ENCODE data around the gene ARGLU1. TPM values are rescaled to one million over a fixed set of nuclear protein-coding genes. Genes with fewer than 3 reads are reported as not detected.
A peak's percentile ranks its signal among the peaks of the same experiment; 100 is the strongest.

The ARGLU1 gene
- total RNA-seq, 1 experiment from 2014 or later, result 115 TPM

GRCh38 chr13:106617561-106617960, 49.6 kb upstream of the ARGLU1 start:
- DNase-seq (ENCODE audit: low spot score), result no peak
- no peaks in the 10 kb centered on the region for H3K27me3 Mint-ChIP-seq (ENCODE audit: low read depth)
- no peak for TF ChIP-seq NR3C1 (CRISPR knock-in tag; conservative IDR thresholded peaks at IDR 0.05; ENCODE audit: low read depth)
- TF ChIP-seq USF2 (CRISPR knock-in tag; IDR thresholded peaks at IDR 0.05), result no peak
- TF ChIP-seq ZNF121 (CRISPR knock-in tag; IDR thresholded peaks at IDR 0.05), result no peak
- TF ChIP-seq ZNF423 (CRISPR knock-in tag; IDR thresholded peaks at IDR 0.05), result no peak
- ATAC-seq, result peak; percentile 51
- no peak overlapping the region for H3K4me3 Mint-ChIP-seq
- H3K9me3 Mint-ChIP-seq, result no peaks in the 10 kb centered on the region
- H3K36me3 Mint-ChIP-seq, result no peaks in the 10 kb centered on the region
- H3K4me1 Mint-ChIP-seq, result peaks cover 19% of the 10 kb centered on the region
- ChIA-PET CTCF (no interaction called here), POLR2A (no interaction called here)
- no peak overlapping the region for H3K27ac Mint-ChIP-seq

- no peak overlapping the region for H3K4me3 Mint-ChIP-seq
- no peaks in the 10 kb centered on the region for H3K27me3 Mint-ChIP-seq (ENCODE audit: low read depth)
- ChIA-PET CTCF (no interaction called here), POLR2A (no interaction called here)
- peaks cover 19% of the 10 kb centered on the region for H3K4me1 Mint-ChIP-seq
- H3K36me3 Mint-ChIP-seq, result no peaks in the 10 kb centered on the region
- H3K9me3 Mint-ChIP-seq, result no peaks in the 10 kb centered on the region
- TF ChIP-seq ARID4B (CRISPR knock-in tag; IDR thresholded peaks at IDR 0.05; ENCODE audit: borderline replicate concordance), result no peak
- no peak for TF ChIP-seq GRHL2 (CRISPR knock-in tag; IDR thresholded peaks at IDR 0.05; ENCODE audit: insufficient replicate concordance, severe bottlenecking)
- TF ChIP-seq AFF4 (CRISPR knock-in tag; IDR thresholded peaks at IDR 0.05; ENCODE audit: borderline replicate concordance), result no peak
- TF ChIP-seq FOXK1 (CRISPR knock-in tag; IDR thresholded peaks at IDR 0.05), result no peak
- TF ChIP-seq ELF4 (CRISPR knock-in tag; IDR thresholded peaks at IDR 0.05; ENCODE audit: low read depth), result no peak
- no peak for TF ChIP-seq TEAD1 (CRISPR knock-in tag; IDR thresholded peaks at IDR 0.05)
- TF ChIP-seq ZNF263 (CRISPR knock-in tag; IDR thresholded peaks at IDR 0.05; ENCODE audit: low read depth), result no peak
- no peak for TF ChIP-seq IRF2 (CRISPR knock-in tag; IDR thresholded peaks at IDR 0.05; ENCODE audit: borderline replicate concordance, low read depth)
- no peak for TF ChIP-seq ESRRA (CRISPR knock-in tag; IDR thresholded peaks at IDR 0.05; ENCODE audit: borderline replicate concordance)
- no peak for TF ChIP-seq E2F1 (CRISPR knock-in tag; IDR thresholded peaks at IDR 0.05)
- TF ChIP-seq ZBTB43 (CRISPR knock-in tag; IDR thresholded peaks at IDR 0.05), result no peak
- no peak for TF ChIP-seq ZNF232 (CRISPR knock-in tag; IDR thresholded peaks at IDR 0.05)
- no peak for TF ChIP-seq CREM (CRISPR knock-in tag; IDR thresholded peaks at IDR 0.05)
- no peak for TF ChIP-seq GTF2I (CRISPR knock-in tag; conservative IDR thresholded peaks at IDR 0.05)
- no peak for TF ChIP-seq JUN (CRISPR knock-in tag; IDR thresholded peaks at IDR 0.05)
- no peak for DNase-seq (ENCODE audit: low spot score)
- H3K27ac Mint-ChIP-seq, result no peak overlapping the region
- no peak for ATAC-seq
Measured at GRCh38 chr13:106616729-106617128, 48.8 kb upstream of the ARGLU1 start.

All from WTC11 (cell line).